PC-9 (cell line): ENCODE results near the gene PLXNA3. TPM values are rescaled to one million over a fixed set of nuclear protein-coding genes. Genes with fewer than 3 reads are reported as not detected.

Experiments used
- BruUV-seq: library from RNA; stranded (reverse); fragments of 400-500 nt; replicated peaks from 2 replicates; lab custom pipeline; 2021; lab: Mats Ljungman, UMichigan
- CTCF ChIA-PET: fragments of 300-600 bp; sonication (Branson Sonifier 250); formaldehyde crosslinking; loops from one replicate; lab custom pipeline; 2022; ENCODE audit warnings: antibody characterized with exemption; lab: Charles Lee
- POLR2A ChIA-PET: fragments of 300-600 bp; sonication (Branson Sonifier 250); formaldehyde crosslinking; loops from one replicate; lab custom pipeline; 2022; ENCODE audit warnings: antibody characterized with exemption; ENCODE audit not compliant: unreplicated experiment; lab: Charles Lee
- DNase-seq, 2 experiments: peaks; one replicate each; pipeline versions ENCODE4 v3.0.0 to v3.0.0-alpha.2; 2015 to 2022; ENCODE audit warnings: mixed read lengths in 1 of 2
- H2AFZ ChIP-seq: fragments of 200-600 bp; sonication (generic); 2 replicates; pipeline ENCODE4 v1.8.1; 2017; ENCODE audit warnings: antibody characterized with exemption
- H3F3A ChIP-seq: fragments of 200-600 bp; sonication (generic); 2 replicates; pipeline ENCODE4 v1.8.1; 2017; ENCODE audit warnings: antibody characterized with exemption, mild to moderate bottlenecking, low read depth; ENCODE audit not compliant: insufficient read depth
- H3K27ac ChIP-seq: fragments of 200-600 bp; sonication (generic); 2 replicates; pipeline ENCODE4 v1.6.1; 2016; ENCODE audit warnings: mixed run types
- H3K27me3 ChIP-seq: fragments of 200-600 bp; sonication (generic); 2 replicates; pipeline ENCODE4 v1.6.1; 2016; ENCODE audit warnings: low read depth, mixed run types; ENCODE audit not compliant: insufficient read depth
- H3K36me3 ChIP-seq: fragments of 200-600 bp; sonication (generic); 2 replicates; pipeline ENCODE4 v1.6.1; 2016; ENCODE audit warnings: low read depth, mixed run types
- H3K4me1 ChIP-seq: fragments of 200-600 bp; sonication (generic); replicated peaks from 2 replicates; pipeline ENCODE4 v1.6.1; 2016; ENCODE audit warnings: mixed run types; ENCODE audit not compliant: insufficient read depth
- H3K4me2 ChIP-seq: fragments of 200-600 bp; sonication (generic); 2 replicates; pipeline ENCODE4 v1.6.1; 2017; ENCODE audit warnings: mixed run types
- H3K4me3 ChIP-seq: fragments of 200-600 bp; sonication (generic); 2 replicates; pipeline ENCODE4 v1.6.1; 2016; ENCODE audit warnings: mixed run types
- H3K79me2 ChIP-seq: fragments of 200-600 bp; sonication (generic); 2 replicates; pipeline ENCODE4 v1.6.1; 2017; ENCODE audit warnings: low read depth, mixed run types
- H3K9me2 ChIP-seq: fragments of 200-600 bp; sonication (generic); 2 replicates; pipeline ENCODE4 v1.8.1; 2017; ENCODE audit warnings: mild to moderate bottlenecking; ENCODE audit not compliant: insufficient read depth
- H3K9me3 ChIP-seq: fragments of 200-600 bp; sonication (generic); 2 replicates; pipeline ENCODE4 v1.8.1; 2016; ENCODE audit warnings: low read depth; ENCODE audit not compliant: insufficient read depth
- H4K20me1 ChIP-seq: fragments of 200-600 bp; sonication (generic); 2 replicates; pipeline ENCODE4 v1.8.1; 2017; ENCODE audit not compliant: insufficient read depth
- EZH2 ChIP-seq: fragments of 200-600 bp; sonication (generic); IDR thresholded peaks from 2 replicates; pipeline ENCODE4 v1.8.0; 2017; ENCODE audit warnings: antibody characterized with exemption, low read depth
- intact Hi-C: fragments of 100-400 bp; cut with micrococcal nuclease; formaldehyde crosslinking; loops from one replicate; pipeline ENCODE4 v1.10.0; 2022; ENCODE audit not compliant: unreplicated experiment
- total RNA-seq: library from RNA; stranded (reverse); gene quantifications from 2 replicates; pipeline ENCODE4 v1.2.3, GENCODE V29; 2021
- TF ChIP-seq, protein P1 (sequence below): fragments of 200-600 bp; sonication (generic); conservative IDR thresholded peaks from 2 replicates; pipeline ENCODE4 v1.6.1; 2017; ENCODE audit warnings: mixed run types, antibody characterized with exemption, mild to moderate bottlenecking, moderate library complexity

Gene PLXNA3
- total RNA-seq, 1 experiment from 2014 or later, result 124 TPM

DNA sequence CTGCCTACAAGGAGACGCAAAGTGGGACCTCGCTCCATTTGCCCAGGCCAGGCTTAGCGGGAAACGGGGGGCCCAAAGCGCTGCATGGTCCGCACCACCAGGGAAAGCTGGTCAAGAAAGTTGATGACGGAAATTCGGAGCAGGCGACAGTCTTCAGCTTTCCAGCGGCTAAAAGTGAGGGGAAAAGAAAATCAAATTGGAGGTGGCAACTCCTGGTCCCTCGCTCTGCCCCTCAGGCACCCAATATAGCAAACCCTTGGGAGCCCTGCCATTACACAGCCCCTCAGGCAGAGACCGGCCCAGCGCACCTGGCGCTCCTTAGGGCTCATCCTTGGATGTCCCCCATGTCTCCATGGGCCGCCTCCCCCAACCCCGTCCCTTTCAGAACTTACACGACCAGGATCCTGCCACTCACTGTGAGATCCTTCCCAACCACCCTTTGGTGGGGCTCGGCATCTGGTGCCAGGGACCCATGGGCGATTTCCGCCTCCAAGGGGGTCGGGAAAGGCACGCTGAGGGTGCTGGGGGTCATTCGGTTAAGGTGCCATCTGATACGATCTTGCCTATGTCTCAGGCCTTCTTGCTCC is 19.9 kb downstream of the PLXNA3 start:
- Histone ChIP-seq H3K79me2 (no peaks in the 10 kb centered on the region), H3K27me3 (no peaks in the 10 kb centered on the region), H4K20me1 (no peaks in the 10 kb centered on the region), H3K27ac (no peak overlapping the region), H3K36me3 (no peaks in the 10 kb centered on the region), H3K9me2 (no peaks in the 10 kb centered on the region), H2AFZ (no peak overlapping the region), H3K9me3 (no peaks in the 10 kb centered on the region), H3K4me2 (peak overlapping the region; percentile 75), H3K4me3 (peak overlapping the region; percentile 60; the same call in 1 of the 2 replicates), H3F3A (no peaks in the 10 kb centered on the region; the same call in 1 of the 2 replicates), H3K4me1 (no peaks in the 10 kb centered on the region)
- CTCF ChIA-PET, result no interaction called here
- TF ChIP-seq, protein P1, sequence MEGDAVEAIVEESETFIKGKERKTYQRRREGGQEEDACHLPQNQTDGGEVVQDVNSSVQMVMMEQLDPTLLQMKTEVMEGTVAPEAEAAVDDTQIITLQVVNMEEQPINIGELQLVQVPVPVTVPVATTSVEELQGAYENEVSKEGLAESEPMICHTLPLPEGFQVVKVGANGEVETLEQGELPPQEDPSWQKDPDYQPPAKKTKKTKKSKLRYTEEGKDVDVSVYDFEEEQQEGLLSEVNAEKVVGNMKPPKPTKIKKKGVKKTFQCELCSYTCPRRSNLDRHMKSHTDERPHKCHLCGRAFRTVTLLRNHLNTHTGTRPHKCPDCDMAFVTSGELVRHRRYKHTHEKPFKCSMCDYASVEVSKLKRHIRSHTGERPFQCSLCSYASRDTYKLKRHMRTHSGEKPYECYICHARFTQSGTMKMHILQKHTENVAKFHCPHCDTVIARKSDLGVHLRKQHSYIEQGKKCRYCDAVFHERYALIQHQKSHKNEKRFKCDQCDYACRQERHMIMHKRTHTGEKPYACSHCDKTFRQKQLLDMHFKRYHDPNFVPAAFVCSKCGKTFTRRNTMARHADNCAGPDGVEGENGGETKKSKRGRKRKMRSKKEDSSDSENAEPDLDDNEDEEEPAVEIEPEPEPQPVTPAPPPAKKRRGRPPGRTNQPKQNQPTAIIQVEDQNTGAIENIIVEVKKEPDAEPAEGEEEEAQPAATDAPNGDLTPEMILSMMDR, result no peak
- TF ChIP-seq EZH2, result no peak
- no peak for DNase-seq
- POLR2A ChIA-PET, result interaction anchor here (0.6 kb wide), 1 partner anchor 79 kb away, joined by 4 read pairs; no protein-coding TSS in a partner anchor
- BruUV-seq, result TSS peak; percentile 66
- intact Hi-C loops, result loop anchor here (2.0 kb wide), 1 partner anchor 49 kb away; no protein-coding TSS in a partner anchor

DNA sequence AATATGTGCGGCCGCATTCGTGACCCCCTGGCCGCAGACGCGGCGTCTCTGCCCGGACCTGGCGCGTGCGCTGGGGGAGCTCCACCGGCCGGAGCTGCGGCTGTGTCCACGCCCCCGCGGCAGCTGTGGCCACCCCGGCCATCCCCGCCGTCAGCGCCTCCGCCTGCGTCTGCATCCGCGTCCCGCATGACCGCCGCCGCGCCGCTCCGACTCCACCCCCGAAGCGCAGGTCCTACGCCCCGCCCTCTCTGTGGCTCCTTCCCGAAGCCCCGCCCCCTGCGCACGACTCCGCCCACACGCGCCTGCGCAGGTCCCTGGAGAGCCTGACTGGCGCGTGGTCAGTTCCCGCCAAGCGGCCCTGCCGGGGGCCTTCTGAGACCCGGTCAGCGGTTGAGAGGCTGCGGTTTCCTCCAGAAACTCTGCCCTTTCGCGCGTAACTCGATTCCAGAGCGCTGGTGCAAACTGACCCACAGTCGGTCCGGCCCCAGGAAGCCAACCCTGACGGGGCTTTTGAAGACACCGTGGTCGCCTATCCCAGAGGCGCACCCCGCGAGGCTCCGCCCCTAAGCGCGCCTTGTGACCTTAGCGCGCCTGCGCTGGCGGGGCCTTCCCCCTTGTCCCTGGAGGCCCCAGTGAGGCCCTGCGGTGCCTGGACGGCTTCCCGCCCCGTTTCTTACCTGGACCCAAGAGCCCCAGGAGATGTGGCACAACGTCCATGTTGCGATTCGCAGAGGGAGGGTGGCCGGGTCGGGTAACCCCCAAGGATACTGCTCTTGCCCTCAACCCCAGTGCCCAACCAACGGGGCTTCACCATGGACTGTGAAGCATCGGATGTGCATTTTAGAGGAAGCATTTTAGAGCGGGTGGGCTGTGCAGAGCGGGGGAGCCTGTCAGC is 20.9 kb downstream of the PLXNA3 start, which contains the start of gene LAGE3:
Gene LAGE3, minus strand, starts transcription at position 554 of the 895 bp plus-strand sequence. Its CDS starts 366 bp downstream, at position 188.
- no peaks in the 10 kb centered on the region for H3K79me2 ChIP-seq
- POLR2A ChIA-PET, result interaction anchor here (0.6 to 0.7 kb wide), 6 partner anchors 22 to 110 kb away, joined by 3 to 10 read pairs (median 4); no protein-coding TSS in a partner anchor
- no peak within 1 kb of the TSS for H3K27ac ChIP-seq
- H3K36me3 ChIP-seq, result no peaks in the 10 kb centered on the region
- peaks cover under 1% of the 10 kb centered on the region for H3K4me1 ChIP-seq
- H3K9me2 ChIP-seq, result no peaks in the 10 kb centered on the region
- peak; percentile 73 to 99 for DNase-seq
- no peak for TF ChIP-seq EZH2
- no peaks in the 10 kb centered on the region for H3K27me3 ChIP-seq
- BruUV-seq, result TSS peak; percentile 46
- CTCF ChIA-PET, result no interaction called here
- intact Hi-C loops, result loop anchor here (2.0 kb wide), 1 partner anchor 48 kb away; no protein-coding TSS in a partner anchor
- no peaks in the 10 kb centered on the region for H3K9me3 ChIP-seq
- peak within 1 kb of the TSS; percentile 75 for H3K4me2 ChIP-seq
- H3K4me3 ChIP-seq, result peak within 1 kb of the TSS; percentile 60; the same call in 1 of the 2 replicates
- H3F3A ChIP-seq, result no peaks in the 10 kb centered on the region; the same call in 1 of the 2 replicates
- H2AFZ ChIP-seq, result peak within 1 kb of the TSS; percentile 74
- H4K20me1 ChIP-seq, result no peaks in the 10 kb centered on the region

DNA sequence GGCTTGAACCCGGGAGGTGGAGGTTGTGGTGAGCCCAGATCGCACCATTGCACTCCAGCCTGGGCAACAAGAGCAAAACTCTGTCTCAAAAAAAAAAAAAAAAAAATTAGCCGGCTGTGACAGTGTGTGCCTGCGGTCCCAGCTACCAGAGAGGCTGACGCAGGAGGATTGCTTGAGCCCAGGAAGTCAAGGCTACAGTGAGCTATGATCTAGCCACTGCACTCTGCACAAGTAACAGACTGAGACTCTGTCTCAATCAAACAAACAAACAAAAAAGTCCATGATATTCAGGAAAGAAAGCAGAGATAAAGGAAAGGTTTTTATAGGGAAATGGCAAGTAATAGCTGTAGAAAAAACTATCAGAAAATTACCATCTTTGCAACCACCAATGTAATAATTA is 23.1 kb downstream of the PLXNA3 start:
- H3K9me3 ChIP-seq, result no peaks in the 10 kb centered on the region
- ChIA-PET CTCF (interaction anchor here (0.6 to 0.7 kb wide), 2 partner anchors 8 to 52 kb away, joined by 4 read pairs; no protein-coding TSS in a partner anchor), POLR2A (no interaction called here)
- no peaks in the 10 kb centered on the region for H4K20me1 ChIP-seq
- no peak overlapping the region for H3K27ac ChIP-seq
- H3K4me2 ChIP-seq, result no peak overlapping the region
- no peaks in the 10 kb centered on the region for H3K9me2 ChIP-seq
- H3K79me2 ChIP-seq, result peaks cover 14% of the 10 kb centered on the region
- no peak overlapping the region for H3K4me3 ChIP-seq
- intact Hi-C loops, result no loop called here
- no peak overlapping the region for H2AFZ ChIP-seq
- DNase-seq, result no peak
- BruUV-seq, result no TSS peak
- H3K4me1 ChIP-seq, result peaks cover 19% of the 10 kb centered on the region
- H3F3A ChIP-seq, result no peaks in the 10 kb centered on the region; the same call in 1 of the 2 replicates
- H3K36me3 ChIP-seq, result no peaks in the 10 kb centered on the region
- TF ChIP-seq EZH2, result no peak
- TF ChIP-seq, protein P1, result no peak
- no peaks in the 10 kb centered on the region for H3K27me3 ChIP-seq
